ENCODE data around the gene NFIX. TPM values are rescaled to one million over a fixed set of nuclear protein-coding genes. Genes with fewer than 3 reads are reported as not detected.
"Not testable (repeated sequence)": the region's sequence is repeated elsewhere in the genome, so short reads cannot be mapped to it uniquely, and the experiment has no call there.

Gene NFIX
- total and polyA plus RNA-seq, 2 experiments from 2014 or later: not detected

DNA sequence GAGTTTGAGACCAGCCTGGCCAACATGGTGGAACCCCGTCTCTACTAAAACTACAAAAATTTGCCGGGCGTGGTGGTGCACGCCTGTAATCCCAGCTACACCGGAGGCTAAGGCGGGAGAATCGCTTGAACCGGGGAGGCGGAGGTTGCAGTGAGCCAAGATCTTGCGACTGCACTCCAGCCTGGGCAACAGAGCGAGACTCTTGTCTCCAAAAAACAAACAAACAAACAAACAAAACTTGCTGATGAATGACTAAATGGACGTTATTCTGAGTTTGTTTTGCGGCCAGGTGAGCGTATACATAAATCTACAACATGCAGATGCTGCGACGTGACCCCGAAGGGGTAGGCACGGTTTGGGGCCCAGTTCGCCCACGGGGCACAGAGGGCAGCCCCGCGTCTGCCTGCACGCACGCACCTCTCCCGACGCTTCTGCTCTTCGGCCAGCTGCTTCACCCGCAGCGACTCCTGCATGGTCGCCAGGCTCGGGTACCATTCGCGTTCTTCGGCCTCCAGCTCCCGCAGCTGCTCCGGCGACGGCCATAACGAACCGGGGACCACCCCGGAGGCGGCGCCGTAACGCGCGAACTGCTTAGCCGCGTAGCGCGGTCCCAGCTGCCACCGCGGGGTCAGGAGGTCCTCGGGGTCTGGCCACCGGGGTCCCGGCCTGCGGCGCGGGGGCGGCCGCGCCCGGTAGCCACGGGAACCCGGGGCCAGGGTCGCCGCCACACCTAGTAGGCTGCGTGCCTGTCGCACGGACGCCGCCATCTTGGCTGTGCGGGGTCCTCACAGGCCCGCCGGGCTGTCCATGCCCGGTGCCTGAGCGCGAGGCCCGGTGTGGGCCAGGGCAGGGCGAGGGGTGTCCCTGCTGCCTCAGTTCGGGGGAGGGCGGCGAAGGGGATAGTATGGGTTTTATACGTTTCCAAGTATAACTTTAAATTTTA is 38.6 kb upstream of the NFIX start, which contains the start of gene GADD45GIP1:
GADD45GIP1 (minus strand) TSS at position 778 of the 943 bp plus-strand sequence; CDS start at position 767, 11 bp downstream.
- DNase-seq (ENCODE audit: low read depth in 1 of 2, low spot score in 1 of 2): peak; percentile 80 to 86

DNA sequence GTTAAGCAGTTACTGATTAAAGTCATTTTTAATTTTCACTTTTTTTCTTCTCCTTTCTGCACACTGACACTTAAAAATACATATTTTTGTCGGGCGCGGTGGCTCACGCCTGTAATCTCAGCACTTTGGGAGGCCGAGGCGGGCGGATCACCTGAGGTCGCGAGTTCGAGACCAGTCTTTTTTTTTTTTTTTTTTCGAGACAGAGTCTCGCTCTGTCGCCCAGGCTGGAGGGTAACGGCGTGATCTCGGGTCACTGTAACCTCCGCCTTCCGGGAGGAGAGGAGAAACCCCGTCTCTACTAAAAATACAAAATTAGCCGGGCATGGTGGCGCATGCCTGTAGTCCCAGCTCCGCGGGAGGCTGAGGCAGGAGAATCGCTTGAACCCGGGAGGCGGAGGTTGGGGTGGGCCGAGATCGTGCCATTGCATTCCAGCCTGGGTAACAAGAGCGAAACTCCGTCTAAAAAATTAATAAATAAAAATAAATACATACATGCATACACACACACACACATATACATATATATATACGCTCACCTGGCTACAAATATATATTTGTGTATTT is 37.8 kb upstream of the NFIX start:
- not testable (repeated sequence) for DNase-seq (ENCODE audit: low read depth in 1 of 2, low spot score in 1 of 2); H3K36me3 ChIP-seq; H3K9me3 ChIP-seq (ENCODE audit: low read depth); H3K27me3 ChIP-seq; H3K4me1 ChIP-seq (ENCODE audit: low read depth)
- Histone ChIP-seq H3K27ac (peak overlapping the region; percentile 89), H3K4me3 (peak overlapping the region; percentile 76)

More for the DNA sequence above, 38.6 kb upstream of the NFIX start, which contains the start of gene GADD45GIP1:
- Histone ChIP-seq H3K27ac (peak within 1 kb of the TSS; percentile 89), H3K9me3 (ENCODE audit: low read depth) (no peaks in the 10 kb centered on the region), H3K36me3 (peaks cover 9% of the 10 kb centered on the region), H3K4me1 (ENCODE audit: low read depth) (peaks cover 6% of the 10 kb centered on the region), H3K27me3 (no peaks in the 10 kb centered on the region), H3K4me3 (peak within 1 kb of the TSS; percentile 76)
- no peak for TF ChIP-seq CTCF (IDR thresholded peaks at IDR 0.05; ENCODE audit: low read depth, low read length)

GRCh38 chr19:12959481-12959880 is 35.8 kb upstream of the NFIX start:
- Histone ChIP-seq H3K27me3 (no peaks in the 10 kb centered on the region), H3K4me1 (ENCODE audit: low read depth) (peaks cover 6% of the 10 kb centered on the region), H3K4me3 (no peak overlapping the region), H3K27ac (no peak overlapping the region), H3K36me3 (no peaks in the 10 kb centered on the region), H3K9me3 (ENCODE audit: low read depth) (no peaks in the 10 kb centered on the region)
- TF ChIP-seq CTCF (IDR thresholded peaks at IDR 0.05; ENCODE audit: low read depth, low read length): no peak
- DNase-seq (ENCODE audit: low read depth in 1 of 2, low spot score in 1 of 2): no peak

DNA sequence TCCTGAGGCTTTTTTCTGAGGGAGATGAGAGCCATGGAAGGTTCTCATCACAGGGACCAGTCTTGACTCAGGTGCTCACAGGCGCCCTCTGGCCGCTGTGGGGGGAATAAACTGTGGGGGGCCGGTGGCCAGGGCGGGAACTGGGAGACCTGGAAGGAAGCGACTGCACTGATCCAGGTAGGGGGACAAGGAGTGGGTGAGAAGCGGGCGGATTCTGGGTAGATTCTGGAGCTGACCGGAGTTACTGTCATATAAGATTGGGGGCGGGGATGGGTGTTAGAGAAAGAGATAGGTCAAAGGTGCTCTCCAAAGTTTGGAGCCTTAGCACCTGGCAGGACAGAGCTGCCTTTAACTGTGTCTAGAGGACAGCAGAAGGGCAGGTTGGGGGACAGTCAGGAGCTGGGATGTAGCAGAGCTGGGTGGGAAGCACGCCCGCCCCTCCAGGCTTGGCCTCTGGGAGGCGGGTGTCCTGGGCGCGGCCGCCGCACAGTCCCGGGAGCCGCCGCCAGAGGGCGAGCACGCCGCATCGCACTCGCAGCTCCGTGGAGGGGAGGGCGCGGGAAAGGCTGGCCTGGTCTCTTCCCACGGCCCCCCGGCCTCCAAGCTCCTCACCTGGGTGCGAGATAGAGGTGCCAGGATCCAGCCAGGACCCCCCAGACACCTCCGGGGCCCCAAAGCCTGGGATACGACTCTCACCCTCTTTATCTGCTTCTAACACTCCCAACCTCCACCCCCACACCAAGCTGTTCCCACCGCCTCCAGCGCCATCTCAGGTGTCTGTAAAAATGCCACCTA is 30.1 kb upstream of the NFIX start:
- Histone ChIP-seq H3K9me3 (ENCODE audit: low read depth) (no peaks in the 10 kb centered on the region), H3K4me1 (ENCODE audit: low read depth) (no peaks in the 10 kb centered on the region), H3K36me3 (no peaks in the 10 kb centered on the region), H3K4me3 (peak overlapping the region; percentile 22), H3K27ac (no peak overlapping the region), H3K27me3 (no peaks in the 10 kb centered on the region)
- peak; percentile 70 for TF ChIP-seq CTCF (IDR thresholded peaks at IDR 0.05; ENCODE audit: low read depth, low read length)
- peak; percentile 77 to 78 for DNase-seq (ENCODE audit: low read depth in 1 of 2, low spot score in 1 of 2)

GRCh38 chr19:12965812-12966135 is 29.5 kb upstream of the NFIX start:
- Histone ChIP-seq H3K27me3 (no peaks in the 10 kb centered on the region), H3K4me1 (ENCODE audit: low read depth) (no peaks in the 10 kb centered on the region), H3K4me3 (peak overlapping the region; percentile 22), H3K9me3 (ENCODE audit: low read depth) (no peaks in the 10 kb centered on the region), H3K36me3 (no peaks in the 10 kb centered on the region), H3K27ac (no peak overlapping the region)
- no peak for DNase-seq (ENCODE audit: low read depth in 1 of 2, low spot score in 1 of 2)
- no peak for TF ChIP-seq CTCF (IDR thresholded peaks at IDR 0.05; ENCODE audit: low read depth, low read length)

Measured in cardiac muscle cell (in vitro differentiated cells and primary cell).